Keratinocyte (primary cell): ENCODE measurements around the gene IZUMO1R. TPM values are rescaled to one million over a fixed set of nuclear protein-coding genes. Genes with fewer than 3 reads are reported as not detected.

Experiments used
- DNase-seq: peaks from one replicate; pipeline ENCODE4 v3.0.0-alpha.2; 2011; ENCODE audit warnings: low read depth, missing footprints, low spot score
- FAIRE-seq: peaks from 2 replicates; lab custom pipeline; 2011; peaks lifted over from hg19 to GRCh38; lab: Jason Lieb, UNC
- H2AFZ ChIP-seq: 2 replicates; pipeline ENCODE4 v1.6.0; 2012; ENCODE audit warnings: low read length, control low read depth, inconsistent platforms; ENCODE audit not compliant: control insufficient read depth
- H3K27ac ChIP-seq: 2 replicates; pipeline ENCODE4 v1.5.1; 2011; ENCODE audit warnings: low read length; ENCODE audit not compliant: control insufficient read depth, insufficient read depth
- H3K27me3 ChIP-seq: 3 replicates; pipeline ENCODE4 v1.6.0; 2011; ENCODE audit warnings: low read length; ENCODE audit not compliant: control insufficient read depth, insufficient read depth; ENCODE audit errors: extremely low read depth
- H3K36me3 ChIP-seq, 2 experiments: 2 replicates in 1 of 2; 3 replicates in 1 of 2; pipeline ENCODE4 v1.5.1; 2011; ENCODE audit warnings: low read length in 2 of 2, mild to moderate bottlenecking in 1 of 2; ENCODE audit not compliant: control insufficient read depth in 2 of 2, insufficient read depth in 2 of 2; ENCODE audit errors: extremely low read depth in 1 of 2
- H3K4me1 ChIP-seq: 3 replicates; pipeline ENCODE4 v1.5.1; 2011; ENCODE audit warnings: low read length; ENCODE audit not compliant: control insufficient read depth, insufficient read depth; ENCODE audit errors: extremely low read depth
- H3K4me2 ChIP-seq: 3 replicates; pipeline ENCODE4 v1.6.0; 2011; ENCODE audit warnings: low read depth, low read length; ENCODE audit not compliant: control insufficient read depth, insufficient read depth; ENCODE audit errors: extremely low read depth
- H3K4me3 ChIP-seq, 3 experiments: fragments of 200-600 bp in 1 of 3; sonication (generic) in 1 of 3; 2 replicates in 2 of 3; 3 replicates in 1 of 3; pipeline ENCODE4 v1.5.1; 2011 to 2016; ENCODE audit warnings: low read length in 3 of 3, mild to moderate bottlenecking in 3 of 3, control low read depth in 2 of 3, inconsistent platforms in 1 of 3, low read depth in 1 of 3, mixed read lengths in 1 of 3, mixed run types in 1 of 3, moderate library complexity in 1 of 3; ENCODE audit not compliant: control insufficient read depth in 2 of 3, insufficient read depth in 2 of 3; ENCODE audit errors: extremely low read depth in 1 of 3
- H3K79me2 ChIP-seq: 2 replicates; pipeline ENCODE4 v1.6.0; 2012; ENCODE audit warnings: low read length; ENCODE audit not compliant: control insufficient read depth, insufficient read depth
- H3K9ac ChIP-seq: 3 replicates; pipeline ENCODE4 v1.6.0; 2011; ENCODE audit warnings: low read length; ENCODE audit not compliant: control insufficient read depth, insufficient read depth; ENCODE audit errors: extremely low read depth
- H3K9me1 ChIP-seq: 3 replicates; pipeline ENCODE4 v1.6.0; 2011; ENCODE audit warnings: low read length; ENCODE audit not compliant: control insufficient read depth, insufficient read depth; ENCODE audit errors: extremely low read depth
- H3K9me3 ChIP-seq: 2 replicates; pipeline ENCODE4 v1.5.1; 2012; ENCODE audit warnings: low read depth, low read length; ENCODE audit not compliant: control insufficient read depth
- H4K20me1 ChIP-seq: 3 replicates; pipeline ENCODE4 v1.6.0; 2011; ENCODE audit warnings: low read length; ENCODE audit not compliant: control insufficient read depth, insufficient read depth; ENCODE audit errors: extremely low read depth
- EZH2 ChIP-seq: IDR thresholded peaks from one replicate; pipeline ENCODE4 v1.6.1; 2012; ENCODE audit warnings: inconsistent platforms, mild to moderate bottlenecking, low read length, moderate library complexity
- dilution Hi-C: fragments of 300-500 bp; cut with MboI; formaldehyde crosslinking; loops from one replicate; pipeline ENCODE4 v1.7.0; 2020; ENCODE audit warnings: low sequenced_read_pairs; ENCODE audit not compliant: extremely low pct_ligation_motif_present
- polyA plus RNA-seq, 5 experiments: library from polyadenylated mRNA; depleted of rRNA in 3 of 5; stranded (reverse) in 3 of 5; stranded (forward) in 1 of 5; unstranded in 1 of 5; fragments of >200 nt; gene quantifications; 1 replicate in 1 of 5; 2 replicates in 3 of 5; 3 replicates in 1 of 5; pipeline versions ENCODE4 v1.2.1 to v1.2.3, GENCODE V29; 2011 to 2012; ENCODE audit warnings: missing spikeins in 2 of 5, low read depth in 1 of 5, low replicate concordance in 1 of 5
- TF ChIP-seq, protein P1 (sequence below), 3 experiments: IDR thresholded peaks in 1 of 3; conservative IDR thresholded peaks in 1 of 3; optimal IDR thresholded peaks in 1 of 3; 2 replicates in 2 of 3; 3 replicates in 1 of 3; pipeline versions ENCODE3 to v1.5.1; 2011; ENCODE audit warnings: low read length in 3 of 3, mild to moderate bottlenecking in 3 of 3, moderate library complexity in 2 of 3, control low read depth in 1 of 3, inconsistent platforms in 1 of 3; ENCODE audit not compliant: insufficient read depth in 2 of 3; ENCODE audit errors: extremely low read depth in 1 of 3

IZUMO1R gene
- polyA plus RNA-seq, 1 donor (not counting 4 experiments of a cell fraction or from before 2014, with no cell fraction given) = not detected

DNA sequence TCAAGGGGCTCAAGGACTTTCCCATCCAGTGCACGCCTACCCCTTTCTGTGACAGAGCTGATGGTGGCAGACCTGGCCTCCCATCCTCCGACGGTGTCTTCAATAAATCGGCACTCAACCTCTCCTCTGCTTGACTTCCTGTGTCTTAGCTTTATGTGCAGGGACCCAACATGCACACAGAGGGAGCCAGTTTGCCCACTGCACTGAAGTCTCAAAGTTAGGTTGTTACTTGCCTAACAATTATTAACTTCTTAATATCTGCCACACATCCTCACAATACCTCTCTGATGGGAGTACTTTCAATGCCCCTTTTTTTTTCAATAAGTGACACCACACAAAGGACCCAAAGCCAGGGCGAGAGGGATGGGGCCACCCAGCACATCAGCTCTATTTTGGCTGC is 3.6 kb downstream of the IZUMO1R start:
- Histone ChIP-seq H3K9me1 (no peaks in the 10 kb centered on the region), H3K36me3 (no peaks in the 10 kb centered on the region), H3K4me1 (peaks cover 8% of the 10 kb centered on the region), H3K4me3 (no peak overlapping the region), H4K20me1 (no peaks in the 10 kb centered on the region), H3K9me3 (no peaks in the 10 kb centered on the region), H3K9ac (no peak overlapping the region), H3K4me2 (no peak overlapping the region), H3K27me3 (no peaks in the 10 kb centered on the region), H3K27ac (no peak overlapping the region), H2AFZ (no peak overlapping the region), H3K79me2 (no peaks in the 10 kb centered on the region)
- dilution Hi-C loops = no loop called here
- DNase-seq = no peak
- TF ChIP-seq, protein P1, sequence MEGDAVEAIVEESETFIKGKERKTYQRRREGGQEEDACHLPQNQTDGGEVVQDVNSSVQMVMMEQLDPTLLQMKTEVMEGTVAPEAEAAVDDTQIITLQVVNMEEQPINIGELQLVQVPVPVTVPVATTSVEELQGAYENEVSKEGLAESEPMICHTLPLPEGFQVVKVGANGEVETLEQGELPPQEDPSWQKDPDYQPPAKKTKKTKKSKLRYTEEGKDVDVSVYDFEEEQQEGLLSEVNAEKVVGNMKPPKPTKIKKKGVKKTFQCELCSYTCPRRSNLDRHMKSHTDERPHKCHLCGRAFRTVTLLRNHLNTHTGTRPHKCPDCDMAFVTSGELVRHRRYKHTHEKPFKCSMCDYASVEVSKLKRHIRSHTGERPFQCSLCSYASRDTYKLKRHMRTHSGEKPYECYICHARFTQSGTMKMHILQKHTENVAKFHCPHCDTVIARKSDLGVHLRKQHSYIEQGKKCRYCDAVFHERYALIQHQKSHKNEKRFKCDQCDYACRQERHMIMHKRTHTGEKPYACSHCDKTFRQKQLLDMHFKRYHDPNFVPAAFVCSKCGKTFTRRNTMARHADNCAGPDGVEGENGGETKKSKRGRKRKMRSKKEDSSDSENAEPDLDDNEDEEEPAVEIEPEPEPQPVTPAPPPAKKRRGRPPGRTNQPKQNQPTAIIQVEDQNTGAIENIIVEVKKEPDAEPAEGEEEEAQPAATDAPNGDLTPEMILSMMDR (optimal IDR thresholded peaks at IDR 0.05 in 1 of 3, IDR thresholded peaks at IDR 0.05 in 1 of 3, conservative IDR thresholded peaks at IDR 0.05 in 1 of 3; ENCODE audit: extremely low read depth in 1 of 3, insufficient read depth in 2 of 3, low read length in 3 of 3) = no peak
- no peak for TF ChIP-seq EZH2
- no peak for FAIRE-seq

DNA sequence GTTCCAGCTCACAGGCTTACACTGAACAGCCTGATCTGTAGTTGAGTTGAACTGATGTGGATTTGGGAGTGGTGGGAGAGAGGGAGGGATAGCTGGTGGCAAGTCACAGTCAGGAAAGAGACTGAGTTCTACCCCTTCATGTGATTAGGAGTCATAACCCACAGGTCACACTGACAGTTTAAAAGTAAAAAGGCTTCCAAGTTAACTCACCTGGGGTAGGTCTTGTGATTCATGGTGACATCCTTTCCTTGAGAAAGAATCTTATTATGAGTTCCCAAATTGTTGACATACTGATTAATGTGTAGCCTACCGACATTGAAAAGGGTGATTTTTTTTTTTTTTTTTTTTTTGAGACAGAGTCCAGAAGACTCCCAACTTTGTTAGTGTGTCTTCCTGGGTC is 5.4 kb downstream of the IZUMO1R start:
- H3K36me3 ChIP-seq = no peaks in the 10 kb centered on the region
- DNase-seq (no peak), FAIRE-seq (no peak)
- no peaks in the 10 kb centered on the region for H3K9me3 ChIP-seq
- H2AFZ ChIP-seq = no peak overlapping the region
- H3K4me1 ChIP-seq = peaks cover 8% of the 10 kb centered on the region
- dilution Hi-C loops = no loop called here
- peaks cover 1% of the 10 kb centered on the region for H3K27me3 ChIP-seq
- no peak overlapping the region for H3K27ac ChIP-seq
- no peaks in the 10 kb centered on the region for H3K9me1 ChIP-seq
- no peak overlapping the region for H3K4me3 ChIP-seq
- H4K20me1 ChIP-seq = no peaks in the 10 kb centered on the region
- no peak overlapping the region for H3K9ac ChIP-seq
- TF ChIP-seq EZH2 = no peak
- TF ChIP-seq, protein P1 (optimal IDR thresholded peaks at IDR 0.05 in 1 of 3, IDR thresholded peaks at IDR 0.05 in 1 of 3, conservative IDR thresholded peaks at IDR 0.05 in 1 of 3; ENCODE audit: extremely low read depth in 1 of 3, insufficient read depth in 2 of 3, low read length in 3 of 3) = no peak
- H3K79me2 ChIP-seq = no peaks in the 10 kb centered on the region
- H3K4me2 ChIP-seq = no peak overlapping the region
